SK-N-SH (cell line): Measurements from ENCODE around the gene SLC15A2. TPM values are rescaled to one million over a fixed set of nuclear protein-coding genes. Genes with fewer than 3 reads are reported as not detected.

Experiments used
- CTCF ChIA-PET: fragments of 300-600, 350-600 bp; formaldehyde crosslinking; extraction: SDS; loops from one replicate; lab custom pipeline; 2021; lab: Yijun Ruan, JAX
- POLR2A ChIA-PET: fragments of 350-600 bp; sonication (Branson Sonifier 250); formaldehyde crosslinking; extraction: SDS; loops from one replicate; lab custom pipeline; 2020; ENCODE audit warnings: antibody characterized with exemption, inconsistent platforms; lab: Yijun Ruan, JAX
- DNase-seq: peaks from one replicate; pipeline ENCODE4 v3.0.0; 2012
- H2AFZ ChIP-seq: fragments of 200-600 bp; sonication (generic); 2 replicates; pipeline ENCODE4 v1.8.1; 2016; ENCODE audit warnings: antibody characterized with exemption, mild to moderate bottlenecking, low read depth
- H3F3A ChIP-seq: fragments of 200-600 bp; sonication (generic); replicated peaks from 2 replicates; pipeline ENCODE3; 2016; ENCODE audit warnings: antibody characterized with exemption, mild to moderate bottlenecking; ENCODE audit not compliant: insufficient read depth
- H3K27ac ChIP-seq, 2 experiments: fragments of 200-500 bp in 1 of 2; fragments of 200-600 bp in 1 of 2; sonication (Bioruptor generic) in 1 of 2; sonication (generic), shearing (Covaris generic) in 1 of 2; 2 replicates each; pipeline versions ENCODE4 v1.5.1 to v1.6.1; 2014 to 2016; ENCODE audit warnings: low read depth in 2 of 2, inconsistent platforms in 1 of 2, low read length in 1 of 2, mild to moderate bottlenecking in 1 of 2, mixed read lengths in 1 of 2
- H3K27me3 ChIP-seq: fragments of 200-600 bp; sonication (generic), shearing (Covaris generic); 2 replicates; pipeline ENCODE4 v1.6.1; 2016; ENCODE audit warnings: mixed run types; ENCODE audit not compliant: insufficient read depth
- H3K36me3 ChIP-seq, 2 experiments: fragments of 200-500 bp in 1 of 2; fragments of 200-600 bp in 1 of 2; sonication (Bioruptor generic) in 1 of 2; sonication (generic) in 1 of 2; replicated peaks in 1 of 2; 2 replicates each; pipeline versions ENCODE3 to v1.5.1; 2014 to 2016; ENCODE audit warnings: low read length in 1 of 2, mild to moderate bottlenecking in 1 of 2; ENCODE audit not compliant: insufficient read depth in 2 of 2, control insufficient read depth in 1 of 2
- H3K4me1 ChIP-seq, 2 experiments: fragments of 200-500 bp in 1 of 2; fragments of 200-600 bp in 1 of 2; sonication (Bioruptor generic) in 1 of 2; sonication (generic), shearing (Covaris generic) in 1 of 2; 2 replicates each; pipeline versions ENCODE4 v1.5.1 to v1.6.1; 2014 to 2016; ENCODE audit warnings: low read depth in 1 of 2, low read length in 1 of 2, mixed run types in 1 of 2; ENCODE audit not compliant: insufficient read depth in 2 of 2, control insufficient read depth in 1 of 2
- H3K4me2 ChIP-seq: fragments of 200-600 bp; sonication (generic), shearing (Covaris generic); 2 replicates; pipeline ENCODE4 v1.6.1; 2017; ENCODE audit warnings: mixed run types
- H3K4me3 ChIP-seq, 2 experiments: fragments of 200-500 bp in 1 of 2; fragments of 200-600 bp in 1 of 2; sonication (Bioruptor generic) in 1 of 2; sonication (generic), shearing (Covaris generic) in 1 of 2; 2 replicates each; pipeline versions ENCODE4 v1.5.1 to v1.8.1; 2014 to 2016; ENCODE audit warnings: low read depth in 2 of 2, inconsistent platforms in 1 of 2, low read length in 1 of 2, mild to moderate bottlenecking in 1 of 2, mixed read lengths in 1 of 2, moderate library complexity in 1 of 2
- H3K79me2 ChIP-seq: fragments of 200-600 bp; sonication (generic); 2 replicates; pipeline ENCODE4 v1.8.1; 2017; ENCODE audit warnings: mild to moderate bottlenecking; ENCODE audit not compliant: insufficient read depth
- H3K9ac ChIP-seq: fragments of 200-600 bp; sonication (generic); 2 replicates; pipeline ENCODE4 v1.6.1; 2017; ENCODE audit warnings: mixed run types
- H3K9me2 ChIP-seq: fragments of 200-600 bp; sonication (generic); 2 replicates; pipeline ENCODE4 v1.6.1; 2017; ENCODE audit warnings: mixed run types
- H3K9me3 ChIP-seq: fragments of 200-600 bp; sonication (generic); 2 replicates; pipeline ENCODE4 v1.6.1; 2017; ENCODE audit warnings: mixed run types, mild to moderate bottlenecking, moderate library complexity
- H4K20me1 ChIP-seq: fragments of 200-600 bp; sonication (generic); 2 replicates; pipeline ENCODE4 v1.6.1; 2017; ENCODE audit warnings: mild to moderate bottlenecking, mixed run types; ENCODE audit not compliant: insufficient read depth
- CHD2 ChIP-seq: fragments of 150-350 bp; IDR thresholded peaks from 2 replicates; pipeline ENCODE4 v1.6.1; 2018; ENCODE audit warnings: low read length; ENCODE audit not compliant: partially characterized antibody
- EP300 ChIP-seq, 2 experiments: IDR thresholded peaks; 2 replicates each; pipeline versions ENCODE4 v1.4.0 to v1.6.1; 2012; ENCODE audit warnings: borderline replicate concordance in 1 of 2, low read depth in 1 of 2, low read length in 1 of 2
- EZH2phosphoT487 ChIP-seq: fragments of 200-600 bp; sonication (generic); IDR thresholded peaks from 2 replicates; pipeline ENCODE4 v1.6.1; 2017; ENCODE audit warnings: low read depth, mixed run types, mild to moderate bottlenecking, antibody characterized with exemption, moderate library complexity, borderline replicate concordance
- FOSL2 ChIP-seq: IDR thresholded peaks from 2 replicates; pipeline ENCODE4 v1.4.0; 2012; ENCODE audit warnings: low read depth, mild to moderate bottlenecking, moderate library complexity, borderline replicate concordance
- JUND ChIP-seq: IDR thresholded peaks from 2 replicates; pipeline ENCODE4 v1.4.0; 2012
- MAX ChIP-seq: IDR thresholded peaks from 2 replicates; pipeline ENCODE4 v1.4.0; 2012; ENCODE audit warnings: low read depth
- MEF2A ChIP-seq: IDR thresholded peaks from 2 replicates; pipeline ENCODE4 v1.4.0; 2012; ENCODE audit warnings: low read depth, borderline replicate concordance
- MXI1 ChIP-seq: IDR thresholded peaks from 2 replicates; pipeline ENCODE4 v1.6.1; 2012; ENCODE audit warnings: mild to moderate bottlenecking, low read depth, low read length, improper control_type of control experiment
- POLR2AphosphoS5 ChIP-seq: IDR thresholded peaks from 2 replicates; pipeline ENCODE4 v1.6.1; 2012; ENCODE audit warnings: low read depth, low read length
- RAD21 ChIP-seq: IDR thresholded peaks from 2 replicates; pipeline ENCODE4 v1.6.1; 2012; ENCODE audit warnings: mild to moderate bottlenecking, low read length
- RFX5 ChIP-seq: IDR thresholded peaks from 2 replicates; pipeline ENCODE4 v1.6.1; 2012; ENCODE audit warnings: mild to moderate bottlenecking, improper control_type of control experiment, low read length
- SIN3A ChIP-seq: IDR thresholded peaks from 2 replicates; pipeline ENCODE4 v1.6.1; 2012; ENCODE audit warnings: low read depth, mild to moderate bottlenecking, low read length, moderate library complexity, borderline replicate concordance
- SMC3 ChIP-seq: IDR thresholded peaks from 2 replicates; pipeline ENCODE4 v1.6.1; 2012; ENCODE audit warnings: low read depth, low read length, improper control_type of control experiment
- TAF1 ChIP-seq: IDR thresholded peaks from 2 replicates; pipeline ENCODE4 v1.6.1; 2012; ENCODE audit warnings: low read depth, mild to moderate bottlenecking, low read length, moderate library complexity, borderline replicate concordance
- TEAD4 ChIP-seq: IDR thresholded peaks from 2 replicates; pipeline ENCODE4 v1.4.0; 2012; ENCODE audit warnings: mild to moderate bottlenecking, borderline replicate concordance; ENCODE audit not compliant: insufficient read depth
- USF1 ChIP-seq: IDR thresholded peaks from 2 replicates; pipeline ENCODE4 v1.4.0; 2012; ENCODE audit warnings: low read depth, borderline replicate concordance
- YY1 ChIP-seq: IDR thresholded peaks from 2 replicates; pipeline ENCODE4 v1.4.0; 2012; ENCODE audit warnings: low read depth, mild to moderate bottlenecking
- WGBS: methylation state at CpG from one replicate; pipeline ENCODE4 v1.1.6; 2017; ENCODE audit warnings: low lambda C conversion rate; 5-methylcytosine and 5-hydroxymethylcytosine counted together
- polyA plus RNA-seq, 3 experiments: library from polyadenylated mRNA; depleted of rRNA; stranded (reverse); fragments of >200 nt; gene quantifications; 2 replicates each; pipeline ENCODE4 v1.2.3, GENCODE V29; 2012
- TF ChIP-seq, protein P1 (sequence below): fragments of 150-350 bp; IDR thresholded peaks from 2 replicates; pipeline ENCODE4 v1.6.1; 2016; ENCODE audit warnings: mild to moderate bottlenecking, low read depth, low read length
- TF ChIP-seq, protein P2 (sequence below): fragments of 200-600 bp; sonication (generic); IDR thresholded peaks from 2 replicates; pipeline ENCODE4 v1.6.1; 2017; ENCODE audit warnings: antibody characterized with exemption, mild to moderate bottlenecking, moderate library complexity
- TF ChIP-seq, protein P3 (sequence below): IDR thresholded peaks from 2 replicates; pipeline ENCODE4 v1.4.0; 2012; ENCODE audit warnings: low read depth, borderline replicate concordance

Gene SLC15A2
- polyA plus RNA-seq, 1 of the 3 experiments (the other 2 are of a cell fraction), result 0.10 TPM

GRCh38 chr3:121989943-121990342, 95.7 kb downstream of the SLC15A2 start:
- no peak overlapping the region for H3K4me2 ChIP-seq
- TF ChIP-seq TEAD4, result no peak
- TF ChIP-seq, protein P1, sequence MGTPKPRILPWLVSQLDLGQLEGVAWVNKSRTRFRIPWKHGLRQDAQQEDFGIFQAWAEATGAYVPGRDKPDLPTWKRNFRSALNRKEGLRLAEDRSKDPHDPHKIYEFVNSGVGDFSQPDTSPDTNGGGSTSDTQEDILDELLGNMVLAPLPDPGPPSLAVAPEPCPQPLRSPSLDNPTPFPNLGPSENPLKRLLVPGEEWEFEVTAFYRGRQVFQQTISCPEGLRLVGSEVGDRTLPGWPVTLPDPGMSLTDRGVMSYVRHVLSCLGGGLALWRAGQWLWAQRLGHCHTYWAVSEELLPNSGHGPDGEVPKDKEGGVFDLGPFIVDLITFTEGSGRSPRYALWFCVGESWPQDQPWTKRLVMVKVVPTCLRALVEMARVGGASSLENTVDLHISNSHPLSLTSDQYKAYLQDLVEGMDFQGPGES, result no peak
- DNase-seq, result no peak
- H3K4me3 ChIP-seq, result no peak overlapping the region
- POLR2A ChIA-PET, result no interaction called here
- H2AFZ ChIP-seq, result no peak overlapping the region
- H3K9me2 ChIP-seq, result no peaks in the 10 kb centered on the region
- CTCF ChIA-PET, result interaction anchor here (0.6 kb wide), 1 partner anchor 436 kb away, joined by 3 read pairs; no protein-coding TSS in a partner anchor
- H4K20me1 ChIP-seq, result no peaks in the 10 kb centered on the region
- H3K9me3 ChIP-seq, result no peaks in the 10 kb centered on the region
- no peaks in the 10 kb centered on the region for H3F3A ChIP-seq
- H3K79me2 ChIP-seq, result no peaks in the 10 kb centered on the region
- no peak overlapping the region for H3K9ac ChIP-seq
- no peak overlapping the region for H3K27ac ChIP-seq
- H3K4me1 ChIP-seq, result no peaks in the 10 kb centered on the region
- no peaks in the 10 kb centered on the region for H3K36me3 ChIP-seq
- H3K27me3 ChIP-seq, result no peaks in the 10 kb centered on the region; the same call in 1 of the 2 replicates

DNA sequence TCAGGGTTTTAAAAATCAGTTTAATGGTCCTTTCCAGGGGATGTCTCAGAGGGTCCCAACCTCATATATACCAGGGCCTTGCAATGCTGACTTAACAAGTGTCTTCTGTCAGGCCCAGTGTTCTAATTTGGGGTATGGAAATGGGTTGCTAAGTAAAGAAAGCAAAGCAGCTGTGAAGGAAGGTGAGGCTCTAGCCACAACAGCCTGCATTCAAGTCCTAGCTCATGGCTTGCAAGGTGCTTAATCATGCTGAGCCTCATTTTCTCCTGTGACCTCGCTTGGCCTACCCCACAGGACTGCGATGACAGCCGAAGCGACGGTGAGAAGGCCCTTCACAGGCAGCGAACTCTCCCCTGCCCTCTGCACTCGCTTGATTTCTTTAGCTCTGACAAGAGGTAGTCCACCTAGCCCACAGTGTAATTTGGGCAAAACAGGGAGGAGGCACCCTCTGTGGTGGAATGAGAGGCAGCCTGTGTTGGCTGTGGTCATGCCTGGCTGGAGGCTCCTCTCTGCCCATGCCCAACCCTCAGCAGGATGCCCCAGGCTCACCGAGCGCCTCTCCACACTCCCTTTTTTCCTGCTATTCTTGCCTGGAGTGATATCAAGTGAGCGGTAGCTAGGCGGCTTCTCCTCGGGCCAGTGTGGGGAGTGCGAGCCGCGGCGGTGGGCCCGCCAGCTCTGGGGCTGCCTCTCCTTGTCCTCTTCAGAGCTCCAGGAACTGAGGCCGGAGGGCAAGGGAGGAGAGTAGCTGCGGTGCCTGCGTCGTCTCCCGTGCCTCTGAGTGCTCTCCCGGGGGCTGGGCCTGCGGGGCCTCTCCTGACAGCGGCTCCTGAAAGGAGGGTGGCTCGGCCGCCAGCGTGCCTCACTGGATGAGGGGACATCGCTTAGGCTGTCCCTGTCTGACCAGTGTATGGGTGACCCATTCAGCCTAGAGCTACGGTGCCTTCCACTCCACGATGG, 98.7 kb downstream of the SLC15A2 start:
- no peaks in the 10 kb centered on the region for H3F3A ChIP-seq
- 77% methylated on average over 15 of the region's 31 CpGs for WGBS
- TF ChIP-seq EZH2phosphoT487 (no peak), RFX5 (no peak), TAF1 (no peak), SMC3 (no peak), MEF2A (no peak), YY1 (no peak), RAD21 (no peak), USF1 (no peak), POLR2AphosphoS5 (no peak), FOSL2 (no peak), SIN3A (no peak), MAX (no peak), CHD2 (no peak), EP300 (IDR thresholded peaks at IDR 0.05; ENCODE audit: borderline replicate concordance in 1 of 2, low read depth in 1 of 2, low read length in 1 of 2) (no peak), JUND (no peak), MXI1 (no peak)
- TF ChIP-seq, protein P2, sequence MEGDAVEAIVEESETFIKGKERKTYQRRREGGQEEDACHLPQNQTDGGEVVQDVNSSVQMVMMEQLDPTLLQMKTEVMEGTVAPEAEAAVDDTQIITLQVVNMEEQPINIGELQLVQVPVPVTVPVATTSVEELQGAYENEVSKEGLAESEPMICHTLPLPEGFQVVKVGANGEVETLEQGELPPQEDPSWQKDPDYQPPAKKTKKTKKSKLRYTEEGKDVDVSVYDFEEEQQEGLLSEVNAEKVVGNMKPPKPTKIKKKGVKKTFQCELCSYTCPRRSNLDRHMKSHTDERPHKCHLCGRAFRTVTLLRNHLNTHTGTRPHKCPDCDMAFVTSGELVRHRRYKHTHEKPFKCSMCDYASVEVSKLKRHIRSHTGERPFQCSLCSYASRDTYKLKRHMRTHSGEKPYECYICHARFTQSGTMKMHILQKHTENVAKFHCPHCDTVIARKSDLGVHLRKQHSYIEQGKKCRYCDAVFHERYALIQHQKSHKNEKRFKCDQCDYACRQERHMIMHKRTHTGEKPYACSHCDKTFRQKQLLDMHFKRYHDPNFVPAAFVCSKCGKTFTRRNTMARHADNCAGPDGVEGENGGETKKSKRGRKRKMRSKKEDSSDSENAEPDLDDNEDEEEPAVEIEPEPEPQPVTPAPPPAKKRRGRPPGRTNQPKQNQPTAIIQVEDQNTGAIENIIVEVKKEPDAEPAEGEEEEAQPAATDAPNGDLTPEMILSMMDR, result no peak
- TF ChIP-seq, protein P3, sequence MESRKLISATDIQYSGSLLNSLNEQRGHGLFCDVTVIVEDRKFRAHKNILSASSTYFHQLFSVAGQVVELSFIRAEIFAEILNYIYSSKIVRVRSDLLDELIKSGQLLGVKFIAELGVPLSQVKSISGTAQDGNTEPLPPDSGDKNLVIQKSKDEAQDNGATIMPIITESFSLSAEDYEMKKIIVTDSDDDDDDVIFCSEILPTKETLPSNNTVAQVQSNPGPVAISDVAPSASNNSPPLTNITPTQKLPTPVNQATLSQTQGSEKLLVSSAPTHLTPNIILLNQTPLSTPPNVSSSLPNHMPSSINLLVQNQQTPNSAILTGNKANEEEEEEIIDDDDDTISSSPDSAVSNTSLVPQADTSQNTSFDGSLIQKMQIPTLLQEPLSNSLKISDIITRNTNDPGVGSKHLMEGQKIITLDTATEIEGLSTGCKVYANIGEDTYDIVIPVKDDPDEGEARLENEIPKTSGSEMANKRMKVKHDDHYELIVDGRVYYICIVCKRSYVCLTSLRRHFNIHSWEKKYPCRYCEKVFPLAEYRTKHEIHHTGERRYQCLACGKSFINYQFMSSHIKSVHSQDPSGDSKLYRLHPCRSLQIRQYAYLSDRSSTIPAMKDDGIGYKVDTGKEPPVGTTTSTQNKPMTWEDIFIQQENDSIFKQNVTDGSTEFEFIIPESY, result no peak
- no peaks in the 10 kb centered on the region for H3K36me3 ChIP-seq
- ChIA-PET CTCF (interaction anchor here (1.4 kb wide), 1 partner anchor 266 kb away, joined by 3 read pairs; no protein-coding TSS in a partner anchor), POLR2A (no interaction called here)
- H3K9me3 ChIP-seq, result no peaks in the 10 kb centered on the region
- H3K4me2 ChIP-seq, result no peak overlapping the region
- no peak overlapping the region for H2AFZ ChIP-seq
- no peak for DNase-seq
- no peak overlapping the region for H3K27ac ChIP-seq
- no peaks in the 10 kb centered on the region for H4K20me1 ChIP-seq
- no peak overlapping the region for H3K9ac ChIP-seq
- no peaks in the 10 kb centered on the region for H3K79me2 ChIP-seq
- no peaks in the 10 kb centered on the region for H3K4me1 ChIP-seq
- no peak overlapping the region for H3K4me3 ChIP-seq
- H3K9me2 ChIP-seq, result no peaks in the 10 kb centered on the region
- no peaks in the 10 kb centered on the region; the same call in 1 of the 2 replicates for H3K27me3 ChIP-seq
